LNCaP clone FGC (cell line): Measurements from ENCODE around the gene COA7.
A peak's percentile ranks its signal among the peaks of the same experiment; 100 is the strongest.
"Not testable (repeated sequence)": the region's sequence is repeated elsewhere in the genome, so short reads cannot be mapped to it uniquely, and the experiment has no call there.

Experiments
- DNase-seq: peaks from one replicate; pipeline ENCODE4 v3.0.0-alpha.2; 2011; ENCODE audit warnings: low read depth
- H3K4me3 ChIP-seq: 2 replicates; pipeline ENCODE4 v1.5.1; 2011; ENCODE audit warnings: mild to moderate bottlenecking, low read depth, low read length, control low read depth
- CTCF ChIP-seq: IDR thresholded peaks from 2 replicates; pipeline ENCODE4 v1.5.1; 2012; ENCODE audit warnings: mild to moderate bottlenecking; ENCODE audit not compliant: control insufficient read depth, insufficient read depth; ENCODE audit errors: extremely low read depth

Gene COA7

GRCh38 chr1:52738148-52738547 lies 40.0 kb upstream of the COA7 start:
- TF ChIP-seq CTCF, result no peak
- DNase-seq, result no peak
- no peak overlapping the region for H3K4me3 ChIP-seq

GRCh38 chr1:52735371-52735770 lies 37.2 kb upstream of the COA7 start:
- H3K4me3 ChIP-seq, DNase-seq: not testable (repeated sequence)

GRCh38 chr1:52733368-52733767 lies 35.2 kb upstream of the COA7 start:
- no peak for TF ChIP-seq CTCF
- no peak for DNase-seq
- no peak overlapping the region for H3K4me3 ChIP-seq

GRCh38 chr1:52727956-52728656 lies 30.0 kb upstream of the COA7 start:
- DNase-seq, result no peak
- TF ChIP-seq CTCF, result no peak
- H3K4me3 ChIP-seq, result peak overlapping the region; percentile 92; the same call in 1 of the 2 replicates

GRCh38 chr1:52727114-52727586 lies 29.0 kb upstream of the COA7 start:
- H3K4me3 ChIP-seq, result peak overlapping the region; percentile 92
- no peak for TF ChIP-seq CTCF
- no peak for DNase-seq

GRCh38 chr1:52726265-52727113 lies 28.3 kb upstream of the COA7 start, which contains the start of gene ZYG11B:
Gene ZYG11B, plus strand, starts transcription at chr1:52726453. Its CDS starts 201 bp downstream, at chr1:52726654.
- DNase-seq, result peak; percentile 19
- peak within 1 kb of the TSS; percentile 92 for H3K4me3 ChIP-seq
- TF ChIP-seq CTCF, result no peak

GRCh38 chr1:52725903-52726264 lies 27.7 kb upstream of the COA7 start:
- DNase-seq, result no peak
- no peak for TF ChIP-seq CTCF
- peak overlapping the region; percentile 92 for H3K4me3 ChIP-seq
